ENCODE measurements around the gene SYDE2.
"Not testable (repeated sequence)": the region's sequence is repeated elsewhere in the genome, so short reads cannot be mapped to it uniquely, and the experiment has no call there.

SYDE2 gene

DNA sequence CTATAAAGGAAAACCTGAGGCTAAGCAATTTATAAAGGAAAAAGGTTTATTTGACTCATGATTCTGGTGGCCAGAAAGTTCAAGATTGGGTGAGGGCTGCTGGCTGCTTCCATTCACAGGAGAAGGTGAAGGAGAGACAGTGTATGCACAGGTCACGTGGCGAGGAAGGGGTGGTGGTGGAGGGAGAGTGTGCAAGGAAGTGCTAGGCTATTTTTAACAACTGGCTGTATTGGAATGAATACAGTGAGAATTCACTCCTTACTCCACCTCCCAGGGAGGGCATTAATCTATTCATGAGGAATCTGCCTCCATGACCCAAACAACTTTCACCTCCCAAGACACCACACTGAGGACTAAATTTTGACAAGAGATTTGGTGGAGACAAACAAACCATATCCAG lies 51.0 kb downstream of the SYDE2 start:
- Histone ChIP-seq H3K9me2 (replicated peaks; ENCODE audit: control insufficient read depth, low read length) (no peaks in the 10 kb centered on the region), H3F3A (ENCODE audit: control insufficient read depth, insufficient read depth) (no peaks in the 10 kb centered on the region), H3K4me3 (ENCODE audit: low read length) (no peak overlapping the region), H3K27me3 (ENCODE audit: control insufficient read depth, low read length) (peaks cover 6% of the 10 kb centered on the region; the same call in 1 of the 2 replicates), H3K4me2 (ENCODE audit: low read length) (no peak overlapping the region), H3K36me3 (ENCODE audit: control insufficient read depth, low read length) (no peaks in the 10 kb centered on the region), H3K27ac (ENCODE audit: low read depth, low read length) (no peak overlapping the region), H4K20me1 (ENCODE audit: control insufficient read depth, insufficient read depth, low read depth, low read length) (no peaks in the 10 kb centered on the region), H3K9me3 (ENCODE audit: control insufficient read depth, insufficient read depth, low read length) (no peaks in the 10 kb centered on the region), H3K4me1 (ENCODE audit: control insufficient read depth, low read length) (no peaks in the 10 kb centered on the region), H3K79me2 (ENCODE audit: control insufficient read depth, low read length) (no peaks in the 10 kb centered on the region)
- TF ChIP-seq, protein P1, sequence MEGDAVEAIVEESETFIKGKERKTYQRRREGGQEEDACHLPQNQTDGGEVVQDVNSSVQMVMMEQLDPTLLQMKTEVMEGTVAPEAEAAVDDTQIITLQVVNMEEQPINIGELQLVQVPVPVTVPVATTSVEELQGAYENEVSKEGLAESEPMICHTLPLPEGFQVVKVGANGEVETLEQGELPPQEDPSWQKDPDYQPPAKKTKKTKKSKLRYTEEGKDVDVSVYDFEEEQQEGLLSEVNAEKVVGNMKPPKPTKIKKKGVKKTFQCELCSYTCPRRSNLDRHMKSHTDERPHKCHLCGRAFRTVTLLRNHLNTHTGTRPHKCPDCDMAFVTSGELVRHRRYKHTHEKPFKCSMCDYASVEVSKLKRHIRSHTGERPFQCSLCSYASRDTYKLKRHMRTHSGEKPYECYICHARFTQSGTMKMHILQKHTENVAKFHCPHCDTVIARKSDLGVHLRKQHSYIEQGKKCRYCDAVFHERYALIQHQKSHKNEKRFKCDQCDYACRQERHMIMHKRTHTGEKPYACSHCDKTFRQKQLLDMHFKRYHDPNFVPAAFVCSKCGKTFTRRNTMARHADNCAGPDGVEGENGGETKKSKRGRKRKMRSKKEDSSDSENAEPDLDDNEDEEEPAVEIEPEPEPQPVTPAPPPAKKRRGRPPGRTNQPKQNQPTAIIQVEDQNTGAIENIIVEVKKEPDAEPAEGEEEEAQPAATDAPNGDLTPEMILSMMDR (IDR thresholded peaks at IDR 0.05; ENCODE audit: low read depth, low read length, poor library complexity, severe bottlenecking), result no peak
- no peak for TF ChIP-seq EZH2phosphoT487 (IDR thresholded peaks at IDR 0.05; ENCODE audit: borderline replicate concordance, low read length)

DNA sequence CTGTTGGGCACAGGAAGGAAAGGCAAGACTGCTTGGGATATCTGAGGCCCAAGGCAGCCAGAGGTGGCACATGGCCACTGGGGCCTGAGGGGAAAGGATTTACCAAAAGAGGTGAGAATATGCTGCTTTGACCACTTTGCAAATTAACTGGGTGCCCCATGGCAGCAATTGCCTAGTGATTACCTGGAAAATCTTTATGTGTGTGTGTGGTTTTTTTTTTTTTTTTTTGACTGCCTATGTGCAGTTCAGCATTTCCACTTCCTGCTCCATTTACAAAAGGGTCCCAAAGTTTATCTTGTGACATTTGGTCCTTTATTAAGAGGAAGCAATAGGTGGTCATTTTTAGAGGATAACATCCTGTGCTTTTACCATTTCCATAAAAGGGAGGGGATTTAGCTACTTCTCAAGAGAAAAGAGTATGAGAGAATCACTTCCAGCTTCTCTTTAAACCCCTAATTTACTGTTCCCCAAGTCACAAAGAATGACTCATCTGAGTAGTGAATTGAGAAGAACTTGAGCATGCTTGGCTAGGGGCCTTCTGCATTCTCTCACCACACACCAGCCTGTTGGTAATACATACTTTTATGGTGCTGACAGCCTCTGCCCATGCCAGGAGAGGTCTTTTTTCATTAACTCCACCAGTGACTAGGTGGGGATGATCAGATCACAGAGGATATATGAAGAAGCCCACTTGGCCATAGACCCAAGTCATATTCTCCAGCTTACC lies 52.1 kb downstream of the SYDE2 start:
- Histone ChIP-seq H3K4me3 (ENCODE audit: low read length) (no peak overlapping the region), H3K9me3 (ENCODE audit: control insufficient read depth, insufficient read depth, low read length) (no peaks in the 10 kb centered on the region), H3K4me1 (ENCODE audit: control insufficient read depth, low read length) (no peaks in the 10 kb centered on the region), H4K20me1 (ENCODE audit: control insufficient read depth, insufficient read depth, low read depth, low read length) (no peaks in the 10 kb centered on the region), H3K79me2 (ENCODE audit: control insufficient read depth, low read length) (no peaks in the 10 kb centered on the region), H3K36me3 (ENCODE audit: control insufficient read depth, low read length) (no peaks in the 10 kb centered on the region), H3K27me3 (ENCODE audit: control insufficient read depth, low read length) (peaks cover 6% of the 10 kb centered on the region; the same call in 1 of the 2 replicates), H3F3A (ENCODE audit: control insufficient read depth, insufficient read depth) (no peaks in the 10 kb centered on the region), H3K27ac (ENCODE audit: low read depth, low read length) (no peak overlapping the region), H3K4me2 (ENCODE audit: low read length) (no peak overlapping the region), H3K9me2 (replicated peaks; ENCODE audit: control insufficient read depth, low read length) (no peaks in the 10 kb centered on the region)
- TF ChIP-seq, protein P1 (IDR thresholded peaks at IDR 0.05; ENCODE audit: low read depth, low read length, poor library complexity, severe bottlenecking), result no peak
- no peak for TF ChIP-seq EZH2phosphoT487 (IDR thresholded peaks at IDR 0.05; ENCODE audit: borderline replicate concordance, low read length)

DNA sequence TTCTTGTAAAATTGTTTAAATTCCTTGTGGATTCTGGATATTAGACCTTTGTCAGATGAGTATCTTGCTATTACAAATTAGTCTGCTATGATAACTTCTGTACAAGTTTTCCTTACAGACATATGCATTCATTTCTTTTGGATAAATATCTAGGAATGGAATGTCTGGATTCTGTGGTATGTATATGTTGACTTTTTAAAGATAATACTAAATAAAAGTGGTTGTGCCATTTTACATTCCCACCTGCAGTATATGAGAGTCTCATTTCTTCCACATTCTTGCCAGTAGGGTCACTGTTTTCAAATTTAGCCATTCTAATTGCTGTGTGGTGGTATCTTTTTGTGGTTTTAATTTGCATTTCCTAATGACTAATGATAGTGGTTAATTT lies 53.9 kb downstream of the SYDE2 start:
- H3K9me2 ChIP-seq (replicated peaks; ENCODE audit: control insufficient read depth, low read length), result no peaks in the 10 kb centered on the region
- H3K4me3 ChIP-seq (ENCODE audit: low read length), result no peak overlapping the region
- H3K27me3 ChIP-seq (ENCODE audit: control insufficient read depth, low read length), result peaks cover 6% of the 10 kb centered on the region; the same call in 1 of the 2 replicates
- no peak overlapping the region for H3K27ac ChIP-seq (ENCODE audit: low read depth, low read length)
- H3K9me3 ChIP-seq (ENCODE audit: control insufficient read depth, insufficient read depth, low read length), result no peaks in the 10 kb centered on the region
- no peak for TF ChIP-seq EZH2phosphoT487 (IDR thresholded peaks at IDR 0.05; ENCODE audit: borderline replicate concordance, low read length)
- TF ChIP-seq, protein P1 (IDR thresholded peaks at IDR 0.05; ENCODE audit: low read depth, low read length, poor library complexity, severe bottlenecking), result no peak
- H4K20me1 ChIP-seq (ENCODE audit: control insufficient read depth, insufficient read depth, low read depth, low read length), result no peaks in the 10 kb centered on the region
- H3K36me3 ChIP-seq (ENCODE audit: control insufficient read depth, low read length), result no peaks in the 10 kb centered on the region
- no peak overlapping the region for H3K4me2 ChIP-seq (ENCODE audit: low read length)
- no peaks in the 10 kb centered on the region for H3K79me2 ChIP-seq (ENCODE audit: control insufficient read depth, low read length)
- H3F3A ChIP-seq (ENCODE audit: control insufficient read depth, insufficient read depth), result no peaks in the 10 kb centered on the region
- no peaks in the 10 kb centered on the region for H3K4me1 ChIP-seq (ENCODE audit: control insufficient read depth, low read length)

GRCh38 chr1:85146298-85146971 lies 54.4 kb downstream of the SYDE2 start:
- not testable (repeated sequence) for H3K36me3 ChIP-seq (ENCODE audit: control insufficient read depth, low read length); H3K27me3 ChIP-seq (ENCODE audit: control insufficient read depth, low read length); H3K27ac ChIP-seq (ENCODE audit: low read depth, low read length); H3K9me3 ChIP-seq (ENCODE audit: control insufficient read depth, insufficient read depth, low read length); H3K4me1 ChIP-seq (ENCODE audit: control insufficient read depth, low read length); H3K79me2 ChIP-seq (ENCODE audit: control insufficient read depth, low read length); H3K4me3 ChIP-seq (ENCODE audit: low read length); H4K20me1 ChIP-seq (ENCODE audit: control insufficient read depth, insufficient read depth, low read depth, low read length); H3F3A ChIP-seq (ENCODE audit: control insufficient read depth, insufficient read depth); H3K4me2 ChIP-seq (ENCODE audit: low read length); H3K9me2 ChIP-seq (replicated peaks; ENCODE audit: control insufficient read depth, low read length)

All from DOHH2 (cell line).